ENCODE data around the gene BCAT1. TPM values are rescaled to one million over a fixed set of nuclear protein-coding genes. Genes with fewer than 3 reads are reported as not detected.
"Not testable (repeated sequence)": the region's sequence is repeated elsewhere in the genome, so short reads cannot be mapped to it uniquely, and the experiment has no call there.

Gene BCAT1
- total RNA-seq, 4 donors from 2014 or later: 0.80 to 14.0 (median 3.9) TPM

- 75 to 92% methylated on average over 5 of the region's 5 CpGs for WGBS, 2 donors (ENCODE audit: low coverage in 1 of 2)
- Histone ChIP-seq H3K27ac (no peak overlapping the region), H3K4me3 (no peak overlapping the region), H3K27me3 (no peaks in the 10 kb centered on the region), H3K4me1 (peaks cover 0 to 13% (median 0%) of the 10 kb centered on the region in 4 donors), H3K9me3 (no peaks in the 10 kb centered on the region), H3K36me3 (no peaks in the 10 kb centered on the region)
- no peak for DNase-seq
- in situ Hi-C loops (cut with MboI; ENCODE audit: low pct_ligation_motif_present in 1 of 4, low pct_unique_long_range_greater_than_20kb in 1 of 4, low sequenced_read_pairs in 3 of 4): no loop called here
- intact Hi-C loops (cut with DNase I; ENCODE audit: low total_unique reads): no loop called here
- no peak for TF ChIP-seq EP300 (IDR thresholded peaks at IDR 0.05; ENCODE audit: low read depth)
- TF ChIP-seq, protein P1, sequence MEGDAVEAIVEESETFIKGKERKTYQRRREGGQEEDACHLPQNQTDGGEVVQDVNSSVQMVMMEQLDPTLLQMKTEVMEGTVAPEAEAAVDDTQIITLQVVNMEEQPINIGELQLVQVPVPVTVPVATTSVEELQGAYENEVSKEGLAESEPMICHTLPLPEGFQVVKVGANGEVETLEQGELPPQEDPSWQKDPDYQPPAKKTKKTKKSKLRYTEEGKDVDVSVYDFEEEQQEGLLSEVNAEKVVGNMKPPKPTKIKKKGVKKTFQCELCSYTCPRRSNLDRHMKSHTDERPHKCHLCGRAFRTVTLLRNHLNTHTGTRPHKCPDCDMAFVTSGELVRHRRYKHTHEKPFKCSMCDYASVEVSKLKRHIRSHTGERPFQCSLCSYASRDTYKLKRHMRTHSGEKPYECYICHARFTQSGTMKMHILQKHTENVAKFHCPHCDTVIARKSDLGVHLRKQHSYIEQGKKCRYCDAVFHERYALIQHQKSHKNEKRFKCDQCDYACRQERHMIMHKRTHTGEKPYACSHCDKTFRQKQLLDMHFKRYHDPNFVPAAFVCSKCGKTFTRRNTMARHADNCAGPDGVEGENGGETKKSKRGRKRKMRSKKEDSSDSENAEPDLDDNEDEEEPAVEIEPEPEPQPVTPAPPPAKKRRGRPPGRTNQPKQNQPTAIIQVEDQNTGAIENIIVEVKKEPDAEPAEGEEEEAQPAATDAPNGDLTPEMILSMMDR (IDR thresholded peaks at IDR 0.05): no peak
- no peak for TF ChIP-seq POLR2A (IDR thresholded peaks at IDR 0.05)
- TF ChIP-seq POLR2AphosphoS5 (IDR thresholded peaks at IDR 0.05): no peak
Measured at GRCh38 chr12:24810378-24810777, 138.5 kb downstream of the BCAT1 start.

DNA sequence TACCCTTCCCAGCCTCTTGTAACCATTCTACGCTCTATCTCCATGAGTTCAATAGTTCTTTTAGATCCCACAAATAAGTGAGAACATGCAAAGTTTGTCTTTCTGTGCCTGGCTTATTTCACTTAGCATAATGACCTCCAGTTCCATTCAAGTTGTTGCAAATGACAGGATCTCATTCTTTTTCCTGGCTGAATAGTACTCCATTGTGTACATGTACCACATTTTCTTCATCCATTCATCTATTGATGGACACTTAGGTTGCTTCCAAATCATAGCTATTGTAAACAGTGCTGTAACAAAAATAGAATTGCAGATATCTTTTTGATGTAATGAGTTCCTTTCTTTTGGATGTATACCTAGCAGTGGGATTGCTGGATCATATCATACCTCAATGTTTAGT, 139.6 kb downstream of the BCAT1 start:
- H3K27me3 ChIP-seq; in situ Hi-C loops (cut with MboI; ENCODE audit: low pct_ligation_motif_present in 1 of 4, low pct_unique_long_range_greater_than_20kb in 1 of 4, low sequenced_read_pairs in 3 of 4); H3K36me3 ChIP-seq; intact Hi-C loops (cut with DNase I; ENCODE audit: low total_unique reads); H3K9me3 ChIP-seq; H3K4me3 ChIP-seq; H3K27ac ChIP-seq; DNase-seq; H3K4me1 ChIP-seq: not testable (repeated sequence)
- whole genome bisulfite sequencing, 2 donors (ENCODE audit: low coverage in 1 of 2): 100% methylated on average over 1 of the region's 1 CpG

DNA sequence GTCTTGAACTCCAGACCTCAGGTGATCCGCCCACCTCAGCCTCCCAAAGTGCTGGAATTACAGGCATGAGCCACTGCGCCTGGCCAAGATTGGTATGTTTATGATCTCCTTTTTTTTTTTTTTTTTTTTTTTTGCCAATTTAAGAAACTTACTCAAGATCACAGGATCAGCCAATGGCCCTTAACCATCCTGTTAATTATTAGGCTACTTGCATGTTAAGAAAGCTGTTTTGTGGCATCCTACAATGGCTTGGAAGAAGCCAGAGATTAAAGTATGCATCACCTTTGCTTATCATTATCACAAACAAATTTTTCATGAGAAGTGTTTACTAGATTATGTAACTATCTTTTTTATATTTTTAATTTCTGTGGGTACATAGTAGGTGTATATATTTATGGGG, 140.2 kb downstream of the BCAT1 start:
- TF ChIP-seq, protein P1 (IDR thresholded peaks at IDR 0.05): no peak
- TF ChIP-seq POLR2A (IDR thresholded peaks at IDR 0.05) (no peak), POLR2AphosphoS5 (IDR thresholded peaks at IDR 0.05) (no peak), EP300 (IDR thresholded peaks at IDR 0.05; ENCODE audit: low read depth) (no peak)
- intact Hi-C loops (cut with DNase I; ENCODE audit: low total_unique reads) (no loop called here), in situ Hi-C loops (cut with MboI; ENCODE audit: low pct_ligation_motif_present in 1 of 4, low pct_unique_long_range_greater_than_20kb in 1 of 4, low sequenced_read_pairs in 3 of 4) (no loop called here)
- Histone ChIP-seq H3K27ac (no peak overlapping the region), H3K4me1 (no peaks in the 10 kb centered on the region), H3K36me3 (no peaks in the 10 kb centered on the region), H3K9me3 (no peaks in the 10 kb centered on the region), H3K27me3 (no peaks in the 10 kb centered on the region), H3K4me3 (no peak overlapping the region)
- WGBS, 2 donors (ENCODE audit: low coverage in 1 of 2): 90 to 100% methylated on average over 2 of the region's 2 CpGs
- DNase-seq: no peak

- H3K36me3 ChIP-seq: no peaks in the 10 kb centered on the region
- no peak for DNase-seq
- intact Hi-C loops (cut with DNase I; ENCODE audit: low total_unique reads) (no loop called here), in situ Hi-C loops (cut with MboI; ENCODE audit: low pct_ligation_motif_present in 1 of 4, low pct_unique_long_range_greater_than_20kb in 1 of 4, low sequenced_read_pairs in 3 of 4) (no loop called here)
- TF ChIP-seq EP300 (IDR thresholded peaks at IDR 0.05; ENCODE audit: low read depth): no peak
- TF ChIP-seq, protein P1 (IDR thresholded peaks at IDR 0.05): no peak
- TF ChIP-seq POLR2AphosphoS5 (IDR thresholded peaks at IDR 0.05): no peak
- TF ChIP-seq POLR2A (IDR thresholded peaks at IDR 0.05): no peak
- no peak overlapping the region for H3K27ac ChIP-seq
- WGBS, 2 donors (ENCODE audit: low coverage in 1 of 2): 70 to 75% methylated on average over 2 of the region's 2 CpGs
- H3K9me3 ChIP-seq: no peaks in the 10 kb centered on the region
- no peaks in the 10 kb centered on the region for H3K4me1 ChIP-seq
- H3K27me3 ChIP-seq: no peaks in the 10 kb centered on the region
- H3K4me3 ChIP-seq: no peak overlapping the region
Measured at GRCh38 chr12:24806386-24806785, 142.5 kb downstream of the BCAT1 start.

Measured in transverse colon (tissue), 4 donors.